K562 (cell line): Measurements from ENCODE around the gene SVIL.
"Not testable (repeated sequence)": the region's sequence is repeated elsewhere in the genome, so short reads cannot be mapped to it uniquely, and the experiment has no call there.

Source experiments
- EP300 ChIP-seq: IDR thresholded peaks from 2 replicates; pipeline ENCODE4 v1.6.1; 2012; ENCODE audit warnings: low read length, improper control_type of control experiment
- FOXM1 ChIP-seq, 2 experiments: fragments of 450-650 bp in 1 of 2; sonication (generic) in 1 of 2; formaldehyde crosslinking in 1 of 2; IDR thresholded peaks; 2 replicates each; pipeline versions ENCODE4 v1.6.1 to v1.9.0; 2017 to 2022; ENCODE audit warnings: low read depth in 2 of 2, mild to moderate bottlenecking in 2 of 2, missing genetic modification reagents in 1 of 2, moderate library complexity in 1 of 2
- HNRNPUL1 ChIP-seq: fragments of 200-400 bp; formaldehyde crosslinking; IDR thresholded peaks from 2 replicates; pipeline ENCODE4 v1.6.1; 2017; ENCODE audit warnings: low read length
- ILK ChIP-seq: fragments of 450-650 bp; IDR thresholded peaks from 2 replicates; pipeline ENCODE4 v1.6.1; 2016; ENCODE audit warnings: missing genetic modification characterization, low read depth, mild to moderate bottlenecking, missing compliant biosample characterization, moderate library complexity, borderline replicate concordance
- PTBP1 ChIP-seq: fragments of 200-400 bp; formaldehyde crosslinking; IDR thresholded peaks from 2 replicates; pipeline ENCODE4 v1.6.1; 2017; ENCODE audit warnings: low read depth, low read length
- PTRF ChIP-seq: fragments of 450-650 bp; IDR thresholded peaks from 2 replicates; pipeline ENCODE4 v1.6.1; 2016; ENCODE audit warnings: mild to moderate bottlenecking, missing genetic modification characterization, missing compliant biosample characterization
- TF ChIP-seq, protein P1 (sequence below), 3 experiments: IDR thresholded peaks in 2 of 3; conservative IDR thresholded peaks in 1 of 3; 2 replicates each; pipeline ENCODE4 v1.5.1; 2011 to 2012; ENCODE audit warnings: low read length in 3 of 3, mild to moderate bottlenecking in 3 of 3, control low read depth in 2 of 3, improper control_type of control experiment in 1 of 3, inconsistent platforms in 1 of 3, low read depth in 1 of 3, mixed read lengths in 1 of 3, moderate library complexity in 1 of 3; ENCODE audit not compliant: insufficient read depth in 2 of 3
- TF ChIP-seq, protein P2 (sequence below): sonication (generic); formaldehyde crosslinking; IDR thresholded peaks from 2 replicates; pipeline ENCODE4 v1.9.0; 2022; ENCODE audit warnings: mild to moderate bottlenecking, missing genetic modification reagents

DNA sequence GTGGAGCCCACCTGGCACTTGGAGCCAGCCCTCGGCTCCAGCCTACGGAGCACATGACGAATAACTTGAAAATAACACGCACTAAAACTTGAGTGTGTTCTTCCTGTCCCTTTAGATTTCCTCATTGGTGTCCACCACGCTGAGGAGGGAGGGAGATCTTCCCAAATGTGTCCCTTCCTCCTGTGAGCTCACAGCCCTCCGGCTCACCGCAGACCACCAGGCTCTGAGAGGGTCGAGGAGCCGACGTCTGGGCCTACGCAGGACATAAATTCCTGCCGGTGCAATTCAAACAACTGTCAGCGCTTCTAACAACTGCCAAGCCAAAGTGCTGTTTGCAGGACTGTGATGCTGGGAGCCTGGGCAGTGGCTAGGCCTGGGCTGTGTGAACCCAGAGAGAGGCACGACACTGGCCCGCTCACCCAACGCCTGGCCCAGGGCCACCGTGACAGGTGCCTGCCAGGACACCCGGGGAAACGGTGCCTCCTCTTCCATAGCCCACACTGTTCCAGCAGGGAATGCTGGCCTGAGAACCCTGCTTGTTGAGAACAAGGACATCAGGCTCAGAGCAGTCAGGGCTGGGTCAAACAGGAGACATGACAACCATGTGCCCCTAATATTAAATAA is 118.3 kb downstream of the SVIL start:
- not testable (repeated sequence) for TF ChIP-seq PTRF (tag); PTBP1; EP300; ILK (tag); HNRNPUL1; FOXM1 (IDR thresholded peaks at IDR 0.05; ENCODE audit: low read depth); FOXM1 (CRISPR knock-in tag; IDR thresholded peaks at IDR 0.05; ENCODE audit: low read depth)
- TF ChIP-seq, protein P1, sequence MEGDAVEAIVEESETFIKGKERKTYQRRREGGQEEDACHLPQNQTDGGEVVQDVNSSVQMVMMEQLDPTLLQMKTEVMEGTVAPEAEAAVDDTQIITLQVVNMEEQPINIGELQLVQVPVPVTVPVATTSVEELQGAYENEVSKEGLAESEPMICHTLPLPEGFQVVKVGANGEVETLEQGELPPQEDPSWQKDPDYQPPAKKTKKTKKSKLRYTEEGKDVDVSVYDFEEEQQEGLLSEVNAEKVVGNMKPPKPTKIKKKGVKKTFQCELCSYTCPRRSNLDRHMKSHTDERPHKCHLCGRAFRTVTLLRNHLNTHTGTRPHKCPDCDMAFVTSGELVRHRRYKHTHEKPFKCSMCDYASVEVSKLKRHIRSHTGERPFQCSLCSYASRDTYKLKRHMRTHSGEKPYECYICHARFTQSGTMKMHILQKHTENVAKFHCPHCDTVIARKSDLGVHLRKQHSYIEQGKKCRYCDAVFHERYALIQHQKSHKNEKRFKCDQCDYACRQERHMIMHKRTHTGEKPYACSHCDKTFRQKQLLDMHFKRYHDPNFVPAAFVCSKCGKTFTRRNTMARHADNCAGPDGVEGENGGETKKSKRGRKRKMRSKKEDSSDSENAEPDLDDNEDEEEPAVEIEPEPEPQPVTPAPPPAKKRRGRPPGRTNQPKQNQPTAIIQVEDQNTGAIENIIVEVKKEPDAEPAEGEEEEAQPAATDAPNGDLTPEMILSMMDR (IDR thresholded peaks at IDR 0.05 in 2 of 3, conservative IDR thresholded peaks at IDR 0.05 in 1 of 3; ENCODE audit: insufficient read depth in 2 of 3, low read depth in 1 of 3, low read length in 3 of 3) = not testable (repeated sequence)
- TF ChIP-seq, protein P2, sequence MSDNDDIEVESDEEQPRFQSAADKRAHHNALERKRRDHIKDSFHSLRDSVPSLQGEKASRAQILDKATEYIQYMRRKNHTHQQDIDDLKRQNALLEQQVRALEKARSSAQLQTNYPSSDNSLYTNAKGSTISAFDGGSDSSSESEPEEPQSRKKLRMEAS (CRISPR knock-in tag) = not testable (repeated sequence)
